GM12875 (cell line): Measurements from ENCODE around the gene YOD1.

Source experiments
- H3K4me3 ChIP-seq: one replicate; pipeline ENCODE4 v1.5.1; 2011; ENCODE audit warnings: low read depth, low read length, control low read depth
- CTCF ChIP-seq: IDR thresholded peaks from 2 replicates; pipeline ENCODE4 v1.5.1; 2011; ENCODE audit warnings: low read depth, mild to moderate bottlenecking, control low read depth, inconsistent platforms, low read length, moderate library complexity, borderline replicate concordance; ENCODE audit not compliant: insufficient read depth

Gene YOD1

GRCh38 chr1:207000651-207001291 is 50.2 kb downstream of the YOD1 start:
- no peak for TF ChIP-seq CTCF
- H3K4me3 ChIP-seq, result no peak overlapping the region

GRCh38 chr1:206998816-206999215 is 52.2 kb downstream of the YOD1 start:
- H3K4me3 ChIP-seq, result no peak overlapping the region
- TF ChIP-seq CTCF, result no peak
